Right kidney (tissue), 1 donor: ENCODE results near the gene ETS2.

Source experiments
- DNase-seq: peaks from one replicate; pipeline ENCODE4 v3.0.0-alpha.2; 2016

Gene ETS2

GRCh38 chr21:38800924-38801744 lies 4.6 kb upstream of the ETS2 start:
- DNase-seq, result no peak

- no peak for DNase-seq
These were observed 3.4 kb upstream of the ETS2 start for GRCh38 chr21:38802050-38803026.

- DNase-seq, result no peak
These were observed 2.6 kb upstream of the ETS2 start for GRCh38 chr21:38803075-38803660.

- no peak for DNase-seq
These were observed 1.5 kb upstream of the ETS2 start for GRCh38 chr21:38804030-38804788.

GRCh38 chr21:38804789-38805327 lies 871 bp upstream of the ETS2 start:
- DNase-seq, result no peak

GRCh38 chr21:38806153-38806941 lies 618 bp downstream of the ETS2 start:
- DNase-seq, result peak; percentile 78

- DNase-seq, result no peak
These were observed 1.2 kb downstream of the ETS2 start for GRCh38 chr21:38806942-38807284.

GRCh38 chr21:38807441-38807871 lies 1.7 kb downstream of the ETS2 start:
- no peak for DNase-seq

- no peak for DNase-seq
These were observed 2.3 kb downstream of the ETS2 start for GRCh38 chr21:38807986-38808385.

- DNase-seq, result no peak
These were observed 3.6 kb downstream of the ETS2 start for GRCh38 chr21:38809198-38809878.

- DNase-seq, result no peak
These were observed 4.5 kb downstream of the ETS2 start for GRCh38 chr21:38810034-38810825.

GRCh38 chr21:38810826-38811164 lies 5.1 kb downstream of the ETS2 start:
- no peak for DNase-seq

GRCh38 chr21:38811257-38811656 lies 5.5 kb downstream of the ETS2 start:
- no peak for DNase-seq

- DNase-seq, result no peak
These were observed 7.4 kb downstream of the ETS2 start for GRCh38 chr21:38813143-38813542.

GRCh38 chr21:38813547-38813946 lies 7.8 kb downstream of the ETS2 start:
- no peak for DNase-seq

- DNase-seq, result no peak
These were observed 8.7 kb downstream of the ETS2 start for GRCh38 chr21:38814126-38815059.

- no peak for DNase-seq
These were observed 9.3 kb downstream of the ETS2 start for GRCh38 chr21:38815060-38815405.

GRCh38 chr21:38816400-38816977 lies 10.8 kb downstream of the ETS2 start:
- no peak for DNase-seq
